Dedifferentiated amniotic fluid mesenchymal stem cell (primary cell): ENCODE results near the gene HTR5A.

Experiments
- DNase-seq: peaks from one replicate; pipeline ENCODE4 v3.0.0-alpha.2; 2016; ENCODE audit errors: extremely low spot score

HTR5A gene

DNA sequence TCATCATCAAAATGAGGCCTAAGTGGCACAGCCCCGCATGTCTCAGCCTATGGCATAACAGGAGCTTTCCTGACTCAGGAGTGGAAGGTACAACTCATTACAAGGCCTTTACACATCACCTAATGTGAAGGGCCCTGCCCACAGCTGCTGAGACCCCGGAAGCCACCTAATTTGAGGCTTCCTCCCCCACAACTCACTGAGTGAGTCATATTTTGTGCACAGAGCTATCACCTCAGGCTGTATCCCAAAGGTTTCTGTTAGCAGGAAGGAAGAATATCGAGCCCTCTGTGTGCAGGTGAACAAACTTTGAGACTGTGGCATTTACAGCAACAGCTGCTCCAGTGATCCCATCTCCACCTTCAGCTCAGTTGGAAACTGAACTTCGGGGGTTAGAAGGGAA is 20.6 kb downstream of the HTR5A start:
- no peak for DNase-seq

DNA sequence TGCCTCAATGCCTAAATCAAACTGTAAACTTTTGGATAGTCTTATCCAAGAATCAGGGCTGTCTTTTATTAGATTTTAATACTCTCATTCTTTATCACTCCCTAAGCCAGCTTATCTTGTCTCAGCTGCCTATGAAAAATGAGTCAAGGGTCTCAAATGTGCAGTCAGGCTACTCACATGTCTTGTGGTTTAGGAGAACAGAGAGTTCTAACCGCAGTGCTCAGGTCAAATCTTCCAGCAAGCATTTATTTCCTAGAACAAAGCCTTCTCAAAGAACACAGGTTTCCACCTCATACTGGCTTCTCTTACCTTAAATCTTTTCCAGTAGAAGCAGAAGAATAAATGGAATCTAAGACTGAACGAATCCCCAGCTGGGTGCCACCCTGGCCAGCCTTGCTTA is 23.5 kb downstream of the HTR5A start:
- no peak for DNase-seq

DNA sequence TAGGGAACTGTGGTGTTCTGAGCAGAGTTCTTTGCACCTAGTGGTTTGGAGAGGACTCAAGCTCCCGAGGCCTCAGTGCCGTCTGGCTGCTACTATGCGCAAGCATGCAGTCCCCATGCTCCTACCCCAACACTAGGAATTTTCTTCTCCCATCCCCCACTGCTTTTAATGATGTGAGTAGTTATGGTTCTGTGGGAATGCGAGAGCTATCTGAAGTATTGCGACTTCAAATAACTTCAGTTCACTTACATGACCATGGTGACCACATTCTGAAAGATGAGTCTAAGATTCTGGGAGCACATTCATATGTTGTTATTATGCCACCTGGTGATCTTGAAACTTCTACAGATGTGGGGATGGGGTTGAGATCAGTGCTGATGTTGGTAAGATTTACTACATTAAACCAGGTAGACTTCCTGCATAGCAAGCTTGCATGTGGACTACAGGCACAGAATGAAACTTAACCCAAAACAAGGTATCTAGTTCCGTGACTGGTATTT is 24.6 kb downstream of the HTR5A start:
- no peak for DNase-seq

DNA sequence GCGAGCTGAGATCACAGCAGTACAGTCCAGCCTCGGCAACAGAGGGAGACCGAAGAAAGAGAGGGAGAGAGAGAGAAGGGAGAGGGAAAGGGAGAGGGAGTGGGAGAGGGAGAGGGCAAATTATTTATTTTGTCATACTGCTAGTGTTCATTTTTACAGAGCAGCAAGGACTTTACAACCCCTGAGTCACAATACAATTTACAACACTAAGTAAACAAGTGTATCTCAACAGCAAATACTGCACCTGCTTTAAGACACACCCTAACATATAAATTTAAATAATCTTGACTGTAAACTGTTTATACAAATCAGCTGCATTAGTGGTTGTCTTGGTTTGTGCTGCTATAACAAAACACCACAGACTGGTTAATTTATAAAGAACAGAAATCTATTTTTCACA is 27.2 kb downstream of the HTR5A start:
- no peak for DNase-seq

DNA sequence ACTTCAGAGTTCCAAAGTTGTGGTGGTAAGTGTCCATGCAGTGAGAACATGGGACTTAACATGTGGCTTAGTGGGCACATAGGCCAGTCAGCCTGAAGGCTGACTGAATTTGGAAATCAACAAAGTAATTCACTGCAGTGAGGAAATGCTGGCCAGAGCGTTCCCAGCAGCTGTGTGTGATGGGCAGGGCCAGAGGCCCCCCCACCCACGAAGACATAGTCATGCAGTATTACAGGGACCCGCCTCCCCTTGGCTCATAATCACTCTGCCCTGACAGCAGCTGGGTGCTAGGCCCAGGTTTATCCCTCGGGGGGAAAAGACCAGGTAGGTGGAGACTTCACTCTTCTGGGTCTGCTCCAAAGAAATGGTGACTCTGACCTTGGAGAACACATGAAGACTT is 33.7 kb downstream of the HTR5A start:
- no peak for DNase-seq

DNA sequence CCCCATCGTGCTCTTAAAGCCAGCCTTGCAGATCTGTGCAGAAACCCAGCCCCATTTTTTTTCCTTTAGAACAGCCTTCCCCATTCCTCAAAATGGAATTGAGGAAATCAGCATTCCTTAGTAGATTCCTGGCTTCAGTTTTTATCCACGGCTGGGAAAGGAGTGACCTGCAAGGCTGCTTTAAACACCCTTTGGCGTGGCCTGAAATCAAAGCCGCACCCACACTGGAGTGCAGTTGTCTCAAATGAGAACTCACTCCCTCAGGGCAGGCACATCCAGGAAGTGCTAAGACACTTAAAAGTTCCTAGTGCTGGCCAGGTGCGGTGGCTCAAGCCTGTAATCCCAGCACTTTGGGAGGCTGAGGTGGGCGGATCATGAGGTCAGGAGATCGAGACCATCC is 34.8 kb downstream of the HTR5A start:
- DNase-seq: no peak

DNA sequence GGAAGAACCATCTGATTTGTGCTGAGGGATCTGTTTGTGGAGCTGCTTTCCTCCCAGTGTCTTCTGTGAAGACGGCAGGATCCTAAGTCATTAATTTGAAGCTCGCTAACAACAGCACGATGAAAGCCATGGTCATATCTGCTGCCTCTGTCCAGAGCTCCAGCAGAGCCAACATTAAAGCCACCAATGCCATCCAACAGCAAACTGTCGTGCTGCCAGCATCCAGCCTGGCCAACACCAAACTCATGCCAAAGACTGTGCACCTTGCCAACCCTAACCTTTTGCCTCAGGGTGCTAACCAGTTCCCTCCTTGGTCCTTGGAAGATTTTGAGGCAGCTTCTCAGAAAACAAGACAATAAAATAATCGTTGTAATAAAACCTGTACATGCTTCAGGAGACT is 36.2 kb downstream of the HTR5A start:
- DNase-seq: no peak

DNA sequence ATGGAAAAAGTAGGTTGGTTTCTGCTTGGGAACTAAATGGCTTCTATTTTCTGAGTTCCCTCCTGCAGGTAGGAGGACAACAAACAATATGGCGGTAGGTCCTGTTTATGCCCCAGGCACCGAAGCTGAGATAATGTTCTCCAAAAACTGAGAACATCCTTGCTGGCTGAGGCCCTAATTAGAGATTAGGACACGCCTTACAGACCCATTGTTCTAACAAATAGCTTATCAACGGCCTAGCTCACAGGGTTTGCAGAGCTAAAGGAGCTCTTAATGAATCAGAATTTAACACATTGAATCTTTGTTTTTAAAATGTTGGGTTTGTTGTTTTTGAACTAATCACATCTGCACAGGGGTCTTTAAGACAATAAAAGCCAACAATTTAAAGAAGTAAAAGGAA is 37.0 kb downstream of the HTR5A start:
- DNase-seq: no peak

DNA sequence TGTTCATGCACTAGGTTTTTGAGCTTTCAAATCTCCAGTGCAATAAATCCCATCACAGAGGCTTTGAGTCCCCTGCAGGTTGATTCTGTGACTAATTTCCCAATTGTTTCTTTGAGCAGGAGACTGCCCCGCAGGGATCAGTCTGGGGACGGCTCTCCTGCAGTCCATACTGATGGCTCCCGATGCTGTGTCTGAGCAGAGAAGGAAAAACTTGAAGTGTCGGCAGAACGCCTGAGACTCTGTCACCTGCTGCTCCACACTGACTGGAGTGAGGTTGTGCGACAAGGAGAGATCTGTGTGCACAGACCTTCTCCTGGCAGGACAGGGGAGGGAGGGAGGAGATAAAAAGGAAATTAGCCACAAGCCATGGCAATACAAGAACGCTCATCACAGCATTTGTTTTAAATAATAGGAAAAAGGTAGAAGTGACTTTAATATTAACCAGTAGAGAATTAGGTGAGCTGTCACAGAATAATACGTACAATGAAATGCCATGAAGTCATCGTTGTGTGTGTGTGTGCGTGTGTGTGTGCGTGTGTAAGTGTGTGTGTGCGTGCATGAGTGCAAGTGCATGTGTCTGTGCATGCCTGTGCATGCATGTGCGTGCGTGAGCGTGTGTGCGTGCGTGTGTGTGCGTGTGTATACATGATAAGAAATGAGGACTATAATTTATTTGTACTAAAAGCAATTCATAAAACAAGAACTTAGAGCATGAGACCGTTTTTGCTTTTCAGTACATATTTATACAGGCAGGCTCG is 38.2 kb downstream of the HTR5A start:
- DNase-seq: no peak

DNA sequence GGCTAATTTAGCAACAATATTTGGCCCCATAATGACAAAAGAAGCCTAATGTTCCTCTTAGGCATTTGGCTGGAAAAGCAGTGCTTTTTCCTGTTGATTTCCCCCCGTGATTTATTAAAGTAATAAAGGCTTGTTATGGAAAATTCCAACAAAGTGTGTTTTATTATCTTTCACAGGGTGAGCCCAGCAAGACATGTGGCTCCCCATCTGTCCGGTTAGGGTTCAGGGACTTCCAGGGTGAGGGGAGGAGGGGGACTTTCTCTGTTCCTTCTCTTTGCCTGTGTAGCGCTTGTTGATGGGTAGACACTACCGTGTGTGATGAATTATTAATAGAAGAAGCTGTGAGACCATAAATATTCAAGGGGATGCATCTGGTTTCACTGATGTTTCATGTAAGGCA is 39.0 kb downstream of the HTR5A start:
- DNase-seq: no peak

DNA sequence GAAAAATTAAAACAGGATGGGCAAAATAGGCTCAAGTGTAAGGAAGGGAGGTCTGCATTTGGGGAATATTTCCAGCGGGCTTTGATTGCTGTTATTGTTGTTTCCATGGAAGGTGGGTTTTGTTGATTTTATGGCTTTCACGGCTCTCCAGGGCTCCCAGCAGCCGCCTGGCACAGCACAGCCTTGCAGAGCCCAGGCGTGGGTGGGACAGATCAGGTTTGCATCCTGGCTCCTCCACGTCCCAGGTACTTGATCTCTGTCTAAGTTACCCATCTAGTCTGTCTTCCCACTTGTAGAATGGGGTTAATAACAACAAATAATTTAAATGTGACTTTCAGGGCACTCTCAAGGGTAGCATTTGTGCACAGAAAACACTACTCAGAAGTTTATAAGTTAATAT is 45.2 kb downstream of the HTR5A start:
- DNase-seq: no peak

DNA sequence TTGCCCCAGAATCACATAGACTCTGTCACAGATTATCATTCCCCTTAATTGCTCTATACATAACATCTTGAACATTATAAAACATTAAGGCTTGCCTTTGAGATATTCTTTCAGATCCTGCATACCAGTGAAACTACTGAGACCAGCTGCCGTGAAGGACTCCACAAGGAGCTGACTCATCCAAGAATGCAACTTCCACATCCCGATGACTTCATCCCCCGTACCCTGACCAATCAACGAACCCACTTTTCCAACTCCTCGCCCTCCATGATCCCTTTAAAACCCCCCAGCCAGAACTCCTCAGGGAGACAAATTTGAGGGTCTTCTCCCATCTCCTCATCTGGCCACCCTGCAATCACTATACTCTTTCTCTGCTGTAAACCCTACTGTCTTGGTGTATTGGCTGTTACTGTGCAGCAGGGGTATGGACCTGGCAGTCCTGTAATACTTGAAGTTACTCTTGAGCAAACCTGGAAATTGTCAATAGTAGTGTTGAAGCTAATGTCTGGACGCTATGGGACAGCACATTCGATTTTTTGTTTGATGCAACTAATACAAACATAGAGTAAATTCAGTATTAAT is 49.8 kb downstream of the HTR5A start:
- DNase-seq: no peak

DNA sequence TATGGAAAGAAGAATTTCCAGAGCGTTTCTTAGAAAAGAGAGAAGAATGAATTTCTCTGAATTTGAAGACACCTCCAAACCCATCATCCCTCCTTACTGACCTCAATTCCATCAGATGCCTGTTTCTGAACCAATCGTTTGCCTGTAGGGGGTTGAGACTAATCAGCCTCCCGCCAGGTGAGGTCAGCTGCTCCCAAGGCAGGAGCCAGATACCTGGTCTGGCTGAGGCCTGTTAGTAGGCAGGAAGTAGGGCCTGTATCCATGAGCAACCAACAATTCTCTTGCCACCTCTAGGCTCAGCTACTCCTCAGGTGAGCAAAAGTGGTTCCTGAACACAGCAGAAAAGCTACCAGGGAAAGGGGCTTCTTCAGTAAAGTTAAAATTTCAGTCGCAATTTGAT is 50.3 kb downstream of the HTR5A start:
- DNase-seq: no peak

DNA sequence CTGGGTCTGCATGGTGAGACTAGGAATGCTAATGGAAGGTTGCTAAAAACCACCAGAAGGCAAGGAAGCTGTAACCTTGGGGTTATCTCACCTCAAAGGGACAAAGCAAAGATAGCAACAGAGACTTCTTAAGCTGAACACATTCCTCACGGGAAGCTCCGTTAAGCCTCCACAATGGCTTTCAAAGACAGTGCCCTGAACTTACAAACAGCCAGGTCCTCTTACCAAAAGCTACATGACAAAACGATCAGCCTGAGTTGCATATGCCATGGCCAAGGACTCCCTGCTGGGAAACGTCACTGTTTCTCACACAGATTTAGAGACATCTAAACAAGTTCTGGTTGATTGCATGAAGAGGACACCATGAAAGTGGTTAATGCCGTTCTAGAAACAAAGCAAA is 52.7 kb downstream of the HTR5A start:
- no peak for DNase-seq

DNA sequence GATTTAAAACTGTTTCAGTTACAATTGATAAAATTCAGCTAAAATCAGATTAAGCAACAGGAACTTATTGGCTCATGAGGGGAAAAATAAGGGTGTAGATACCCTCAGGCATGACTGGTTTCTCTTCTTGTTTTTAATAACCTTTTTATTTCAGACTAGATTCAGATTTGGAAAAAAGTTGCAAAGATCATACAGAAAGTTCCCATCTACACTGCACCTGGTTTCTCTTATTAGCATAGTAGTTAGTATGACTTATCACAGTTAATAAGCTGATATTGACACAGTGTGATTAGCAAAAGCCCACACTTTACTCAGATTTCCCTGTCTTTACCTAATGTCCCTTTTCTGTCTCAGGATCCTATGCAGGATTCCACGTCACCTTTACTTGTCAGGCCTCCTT is 53.3 kb downstream of the HTR5A start:
- DNase-seq: no peak

DNA sequence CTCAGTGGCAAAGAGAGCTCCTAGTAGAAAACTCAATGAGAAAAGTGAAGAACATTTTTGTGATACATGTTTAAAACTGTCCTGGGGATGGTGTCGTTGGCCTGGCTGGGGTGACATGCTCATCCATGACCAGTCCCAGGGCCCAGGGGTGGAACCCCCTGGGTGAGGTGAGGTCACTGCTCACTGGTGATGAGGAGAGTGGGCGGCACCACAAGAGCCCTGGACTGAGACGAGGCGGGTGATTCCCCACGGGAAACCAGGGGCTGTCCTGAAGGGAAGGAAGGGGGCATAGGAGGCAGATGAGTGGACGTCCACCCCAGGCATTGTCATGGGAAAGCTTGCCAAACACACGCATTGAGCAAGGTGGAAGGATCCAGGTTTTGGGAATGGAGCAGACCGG is 54.6 kb downstream of the HTR5A start:
- DNase-seq: no peak

DNA sequence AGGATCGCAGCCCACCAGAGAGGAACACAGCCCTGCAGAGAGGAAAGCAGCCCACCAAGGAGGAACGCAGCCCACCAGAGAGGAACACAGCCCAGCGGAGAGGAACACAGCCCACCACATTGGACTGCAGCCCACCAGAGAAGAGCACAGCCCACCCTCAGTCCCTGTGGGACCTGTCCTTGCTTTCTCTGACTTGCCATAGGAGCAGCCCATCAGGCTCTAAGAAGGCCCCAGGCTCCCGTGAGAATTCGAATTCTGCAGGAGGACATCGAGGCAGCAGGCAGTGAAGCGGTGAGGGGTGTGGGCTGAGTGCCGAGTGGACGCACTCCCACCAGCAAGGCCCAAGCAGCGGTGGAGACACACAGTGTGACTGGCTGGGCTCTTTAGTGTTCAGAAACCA is 59.1 kb downstream of the HTR5A start:
- DNase-seq: no peak

DNA sequence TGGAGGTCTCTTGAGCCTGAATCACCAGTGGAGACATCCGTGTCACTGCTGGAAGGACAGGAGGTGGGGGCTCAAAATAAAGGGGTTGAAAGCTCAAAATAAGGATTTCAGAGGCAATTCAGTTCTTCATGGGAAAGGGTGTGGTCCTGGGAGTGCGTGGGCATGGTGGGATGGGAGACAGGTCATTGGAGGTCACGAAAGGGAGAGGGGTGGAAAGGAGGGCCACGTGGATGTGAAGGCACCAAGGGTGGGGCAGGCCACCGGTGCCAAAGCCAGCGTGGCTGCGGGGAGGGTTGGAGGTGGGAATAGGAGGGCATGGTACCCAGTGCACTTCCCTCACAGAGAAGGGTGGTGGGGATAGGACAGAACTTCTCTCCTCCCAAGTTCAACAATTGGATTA is 59.7 kb downstream of the HTR5A start:
- no peak for DNase-seq

DNA sequence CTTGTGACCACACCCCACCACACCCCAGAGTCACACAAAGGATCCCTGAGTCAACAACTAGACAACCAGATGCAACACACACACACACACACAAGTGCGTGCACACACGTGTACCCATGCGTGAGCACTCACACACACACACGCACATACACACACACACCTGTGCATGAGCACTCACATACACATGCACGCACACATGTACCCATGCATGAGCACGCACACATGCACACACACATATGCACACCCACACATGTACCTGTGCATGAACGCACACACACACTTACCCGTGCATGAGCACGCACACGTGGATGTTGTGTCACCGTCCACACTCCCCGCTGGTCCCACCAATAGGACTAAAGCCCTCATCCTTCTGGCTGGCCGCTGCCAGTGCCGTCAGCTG is 60.4 kb downstream of the HTR5A start:
- DNase-seq: no peak

DNA sequence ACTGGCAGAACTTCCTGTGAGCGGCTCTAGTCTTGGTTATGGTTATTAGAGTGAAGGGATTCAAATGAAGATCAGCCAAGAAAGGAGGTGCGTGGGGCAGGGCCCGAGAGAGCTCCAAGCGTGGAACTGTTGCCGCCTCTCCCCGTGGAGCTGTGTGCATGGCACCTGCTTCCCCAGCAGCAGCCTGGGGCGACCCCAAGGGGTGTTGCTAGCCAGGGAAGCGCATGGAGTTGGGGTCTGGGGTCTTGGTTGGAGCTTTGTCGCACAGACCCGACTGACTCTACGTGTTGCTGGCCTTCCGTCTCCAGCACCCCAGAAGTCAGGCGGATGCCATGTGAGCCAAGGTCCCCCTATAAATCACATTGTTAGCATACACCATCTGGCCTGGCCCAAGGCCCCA is 61.0 kb downstream of the HTR5A start:
- no peak for DNase-seq

DNA sequence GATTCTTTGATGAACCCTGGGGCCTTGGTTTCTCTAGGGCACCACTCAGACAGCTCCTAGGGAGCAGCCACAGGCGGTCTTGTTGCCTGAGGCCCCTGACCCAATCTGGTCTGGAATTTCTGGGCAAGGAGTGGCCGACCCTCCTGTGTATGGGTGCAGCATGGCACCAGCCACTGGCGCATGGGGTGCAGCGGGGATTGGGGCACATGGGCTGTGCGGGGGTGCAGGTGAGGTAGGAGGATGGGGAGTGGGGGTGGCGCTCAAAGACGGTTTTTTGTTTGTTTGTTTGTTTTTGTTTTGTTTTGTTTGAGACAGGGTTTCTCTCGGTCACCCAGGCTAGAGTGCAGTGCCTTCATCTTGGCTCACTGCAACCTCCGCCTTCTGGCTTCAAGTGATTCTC is 62.3 kb downstream of the HTR5A start:
- no peak for DNase-seq

DNA sequence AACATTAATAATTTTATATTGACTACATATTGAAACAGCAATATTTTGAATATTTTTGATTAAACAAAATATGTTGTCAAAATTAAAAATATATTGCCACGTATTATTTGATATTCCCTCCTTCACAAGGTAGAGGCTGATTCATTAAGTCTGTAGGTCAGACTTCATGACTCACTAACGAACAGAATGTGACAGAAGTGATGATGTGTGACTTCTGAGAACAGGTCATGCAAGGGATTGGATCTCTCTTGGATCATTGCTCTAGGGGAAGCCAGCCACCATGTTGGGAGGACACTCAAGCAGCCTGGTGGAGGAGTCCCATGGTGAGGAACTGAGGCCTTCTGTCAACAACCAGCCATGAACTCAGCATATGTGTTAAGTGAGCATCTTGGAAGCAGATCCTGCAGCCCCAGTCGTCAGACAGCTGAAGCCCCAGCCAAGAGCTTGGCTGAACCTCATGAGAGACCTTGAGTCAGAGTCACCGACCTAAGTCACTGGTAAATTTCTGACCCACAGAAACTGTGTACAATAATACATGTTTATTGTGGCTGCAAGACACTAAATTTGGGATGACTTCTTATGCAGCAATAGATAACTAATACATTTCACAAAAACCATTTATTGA is 66.6 kb downstream of the HTR5A start:
- no peak for DNase-seq
